Measurements from ENCODE around the gene MORF4L1.

DNA sequence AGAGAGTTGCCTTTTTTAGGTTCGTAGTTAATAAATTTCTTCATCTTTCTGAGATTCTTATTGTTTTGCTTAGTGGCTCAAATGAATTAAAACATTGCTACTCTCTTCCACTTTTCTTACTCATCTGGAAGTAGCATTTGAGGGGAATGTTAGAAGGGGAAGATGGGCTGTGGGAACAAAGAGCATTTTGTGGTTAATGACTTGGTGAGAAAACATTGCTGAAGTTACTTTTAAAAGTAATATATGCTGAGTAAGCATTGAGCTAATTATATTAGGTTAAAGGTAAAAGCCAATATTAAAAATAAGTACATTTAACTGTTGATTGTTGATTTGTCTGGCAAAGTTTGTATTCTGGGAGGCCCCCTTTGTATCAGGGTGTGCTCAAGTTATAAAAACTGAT, 5.7 kb downstream of the MORF4L1 start:
- TF ChIP-seq, protein P1, sequence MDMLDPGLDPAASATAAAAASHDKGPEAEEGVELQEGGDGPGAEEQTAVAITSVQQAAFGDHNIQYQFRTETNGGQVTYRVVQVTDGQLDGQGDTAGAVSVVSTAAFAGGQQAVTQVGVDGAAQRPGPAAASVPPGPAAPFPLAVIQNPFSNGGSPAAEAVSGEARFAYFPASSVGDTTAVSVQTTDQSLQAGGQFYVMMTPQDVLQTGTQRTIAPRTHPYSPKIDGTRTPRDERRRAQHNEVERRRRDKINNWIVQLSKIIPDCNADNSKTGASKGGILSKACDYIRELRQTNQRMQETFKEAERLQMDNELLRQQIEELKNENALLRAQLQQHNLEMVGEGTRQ (IDR thresholded peaks at IDR 0.05; ENCODE audit: borderline replicate concordance, low read depth, low read length): no peak
- no peak for TF ChIP-seq ZNF384 (IDR thresholded peaks at IDR 0.05; ENCODE audit: borderline replicate concordance, low read depth, low read length)

All from GM12878 (cell line).